Ovary (tissue), 3 donors: Measurements from ENCODE around the gene MAD1L1.

Source experiments
- CTCF ChIP-seq, 3 donors: fragments of 450-650 bp in 2 of 3; fragments of 200-600 bp in 1 of 3; IDR thresholded peaks; one replicate each; pipeline versions ENCODE4 v1.5.1 to v1.8.0; 2016 to 2022; ENCODE audit warnings: antibody characterized with exemption in 3 of 3, mild to moderate bottlenecking in 1 of 3
- EP300 ChIP-seq: sonication (generic); formaldehyde crosslinking; IDR thresholded peaks from one replicate; pipeline ENCODE4 v1.6.1; 2017; ENCODE audit warnings: antibody characterized with exemption
- POLR2A ChIP-seq: fragments of 450-650 bp; IDR thresholded peaks from one replicate; pipeline ENCODE4 v1.6.1; 2017; ENCODE audit warnings: antibody characterized with exemption, mild to moderate bottlenecking, moderate library complexity
- donor health status: DM: no; HTN: no; CAD: no.

DNA sequence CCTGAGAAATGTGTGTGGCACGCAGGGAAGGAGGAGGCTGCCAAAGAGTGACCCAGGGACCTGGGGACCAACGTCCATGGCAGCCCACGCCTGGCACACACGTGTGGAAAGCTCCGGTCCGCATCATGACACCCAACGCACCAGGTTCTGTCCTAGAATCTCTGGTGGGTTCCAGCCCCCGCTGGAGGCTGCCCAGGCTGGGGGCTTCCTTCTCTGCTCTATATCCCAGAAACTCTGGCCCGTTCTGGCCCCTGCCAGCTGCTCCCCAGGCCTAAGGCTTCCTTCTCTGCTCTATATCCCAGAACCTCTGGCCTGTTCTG, 300.8 kb downstream of the MAD1L1 start:
- TF ChIP-seq CTCF (IDR thresholded peaks at IDR 0.05) (no peak), POLR2A (no peak), EP300 (no peak)
